Left renal cortex interstitium (tissue), 4 donors: Measurements from ENCODE around the gene ZNF547. TPM values are rescaled to one million over a fixed set of nuclear protein-coding genes. Genes with fewer than 3 reads are reported as not detected.

ENCODE experiments used
- polyA plus RNA-seq, 4 donors: library from polyadenylated mRNA; unstranded; fragments of 120-200 nt; gene quantifications; one replicate each; pipeline ENCODE4 v1.2.1, GENCODE V29; 2013; ENCODE audit not compliant: insufficient read length in 4 of 4

Gene ZNF547
- polyA plus RNA-seq, 4 donors, result 4.5 to 9.8 (median 6.6) TPM

Other genes with a start within 250 kb of the ZNF547 start
- gene USP29, start 243.6 kb upstream of the ZNF547 start, polyA plus RNA-seq, result under 1 TPM in 2 of 4 donors, not detected in 2; 0.21 to 0.27 TPM
- under 1 TPM in 1 of 4 donors, not detected in 3; 0.05 TPM for gene ZIM3, start 218.3 kb upstream of the ZNF547 start, polyA plus RNA-seq
- gene DUXA, start 196.1 kb upstream of the ZNF547 start, polyA plus RNA-seq, result not detected
- gene ZNF264, start 172.1 kb upstream of the ZNF547 start, polyA plus RNA-seq, result 10 to 100 TPM; 15.6 to 24.3 (median 20.6) TPM
- gene AURKC, start 132.5 kb upstream of the ZNF547 start, polyA plus RNA-seq, result 1 to 10 TPM; 1.8 to 6.8 (median 2.3) TPM
- 1 to 10 TPM; 5.0 to 7.0 (median 5.6) TPM for gene ZNF805, start 122.9 kb upstream of the ZNF547 start, polyA plus RNA-seq
- 1 to 10 TPM; 1.4 to 5.5 (median 3.4) TPM for gene ZNF460, start 83.1 kb upstream of the ZNF547 start, polyA plus RNA-seq
- 1 to 10 TPM; 8.3 to 9.2 (median 8.7) TPM for gene ZNF543, start 43.1 kb upstream of the ZNF547 start, polyA plus RNA-seq
- 10 to 100 TPM; 16.5 to 17.9 (median 17.4) TPM for gene ZNF304, start 12.3 kb upstream of the ZNF547 start, polyA plus RNA-seq
- 10 to 100 TPM; 12.5 to 23.9 (median 16.0) TPM for gene TRAPPC2B, start within 50 bp of the ZNF547 start, polyA plus RNA-seq
- 10 to 100 TPM; 17.7 to 41.3 (median 22.9) TPM for gene ZNF548, start 26.3 kb downstream of the ZNF547 start, polyA plus RNA-seq
- gene ZNF17, start 47.6 kb downstream of the ZNF547 start, polyA plus RNA-seq, result 10 to 100 TPM in 3 of 4 donors, 1 to 10 TPM in 1; 8.9 to 16.1 (median 12.8) TPM
- 10 to 100 TPM; 10.0 to 17.1 (median 16.1) TPM for gene ZNF749, start 71.8 kb downstream of the ZNF547 start, polyA plus RNA-seq
- 1 to 10 TPM; 1.9 to 7.7 (median 3.7) TPM for gene VN1R1, start 93.6 kb downstream of the ZNF547 start, polyA plus RNA-seq
- gene ZNF772, start 114.0 kb downstream of the ZNF547 start, polyA plus RNA-seq, result 10 to 100 TPM; 18.8 to 24.2 (median 20.3) TPM
- 10 to 100 TPM; 13.0 to 29.3 (median 24.2) TPM for gene ZNF419, start 124.2 kb downstream of the ZNF547 start, polyA plus RNA-seq
- 10 to 100 TPM; 11.2 to 16.9 (median 12.3) TPM for gene ZNF773, start 136.4 kb downstream of the ZNF547 start, polyA plus RNA-seq
- 10 to 100 TPM; 11.7 to 19.5 (median 14.2) TPM for gene ZNF549, start 163.8 kb downstream of the ZNF547 start, polyA plus RNA-seq
- 10 to 100 TPM; 18.0 to 26.0 (median 23.0) TPM for gene ZNF550, start 196.3 kb downstream of the ZNF547 start, polyA plus RNA-seq
- gene ZNF416, start 215.4 kb downstream of the ZNF547 start, polyA plus RNA-seq, result 1 to 10 TPM; 7.9 to 9.4 (median 8.0) TPM
- gene ZIK1, start 220.6 kb downstream of the ZNF547 start, polyA plus RNA-seq, result 10 to 100 TPM; 17.4 to 18.6 (median 18.2) TPM
- gene ZNF530, start 236.3 kb downstream of the ZNF547 start, polyA plus RNA-seq, result 1 to 10 TPM; 4.3 to 6.8 (median 5.5) TPM